Prostate gland (tissue), 2 donors: Measurements from ENCODE around the gene SMARCAD1. TPM values are rescaled to one million over a fixed set of nuclear protein-coding genes. Genes with fewer than 3 reads are reported as not detected.

Source experiments
- DNase-seq: peaks from one replicate; pipeline ENCODE4 v3.0.0-alpha.2; 2019; ENCODE audit warnings: low spot score
- H3K27ac ChIP-seq, 2 donors: fragments of 200-600 bp; sonication (generic); 2 replicates each; pipeline ENCODE4 v1.5.1; 2017 to 2019
- H3K27me3 ChIP-seq: fragments of 200-600 bp; sonication (generic); replicated peaks from 2 replicates; pipeline ENCODE4 v1.5.1; 2019; ENCODE audit not compliant: insufficient read depth
- H3K36me3 ChIP-seq, 2 donors: fragments of 200-600 bp; sonication (generic); 1 replicate in 1 of 2; 2 replicates in 1 of 2; pipeline versions ENCODE4 v1.5.1 to v1.8.1; 2017 to 2019
- H3K4me1 ChIP-seq: fragments of 200-600 bp; sonication (generic); replicated peaks from 2 replicates; pipeline ENCODE4 v1.5.1; 2019
- H3K4me3 ChIP-seq, 2 donors: fragments of 200-600 bp; sonication (generic); 2 replicates each; pipeline ENCODE4 v1.5.1; 2017 to 2019
- H3K9me3 ChIP-seq: fragments of 200-600 bp; sonication (generic); 2 replicates; pipeline ENCODE4 v1.5.1; 2017
- POLR2A ChIP-seq: fragments of 450-650 bp; IDR thresholded peaks from one replicate; pipeline ENCODE4 v1.6.1; 2016; ENCODE audit warnings: antibody characterized with exemption, mild to moderate bottlenecking
- POLR2AphosphoS5 ChIP-seq: sonication (generic); formaldehyde crosslinking; IDR thresholded peaks from one replicate; pipeline ENCODE4 v1.6.1; 2017; ENCODE audit warnings: antibody characterized with exemption
- WGBS: methylation state at CpG from one replicate; pipeline ENCODE4 v1.1.5; 2018; 5-methylcytosine and 5-hydroxymethylcytosine counted together
- intact Hi-C: fragments of 100-400 bp; cut with DNase I; formaldehyde crosslinking; loops from one replicate; pipeline ENCODE4 v1.14.2; 2022
- total RNA-seq, 2 donors: library from RNA; depleted of rRNA; stranded (reverse); fragments of >200 nt; gene quantifications; one replicate each; pipeline ENCODE4 v1.1.0, GENCODE V29; 2016
- TF ChIP-seq, protein P1 (sequence below), 4 experiments: fragments of 200-600 bp in 2 of 4; fragments of 450-650 bp in 2 of 4; sonication (generic) in 2 of 4; IDR thresholded peaks; 1 replicate in 3 of 4; 2 replicates in 1 of 4; pipeline ENCODE4 v1.5.1; 2016 to 2019; ENCODE audit warnings: antibody characterized with exemption in 4 of 4, mild to moderate bottlenecking in 2 of 4, moderate library complexity in 2 of 4

The SMARCAD1 gene
- total RNA-seq, result 10 to 100 TPM; 22.4 to 22.9 TPM

GRCh38 chr4:94207469-94208224 is at the start of gene SMARCAD1:
SMARCAD1 (plus strand) TSS chr4:94207865; CDS start chr4:94208395, 530 bp downstream.
- DNase-seq, result peak; percentile 82
- WGBS, result under 1% methylated on average over 57 of the region's 57 CpGs
- peak within 1 kb of the TSS; percentile 62 to 82 for H3K4me3 ChIP-seq
- no peaks in the 10 kb centered on the region for H3K36me3 ChIP-seq
- no peaks in the 10 kb centered on the region for H3K27me3 ChIP-seq
- intact Hi-C loops, result no loop called here
- peak within 1 kb of the TSS; percentile 85 to 88 for H3K27ac ChIP-seq
- no peaks in the 10 kb centered on the region for H3K9me3 ChIP-seq
- peaks cover 6% of the 10 kb centered on the region for H3K4me1 ChIP-seq
- TF ChIP-seq, protein P1, sequence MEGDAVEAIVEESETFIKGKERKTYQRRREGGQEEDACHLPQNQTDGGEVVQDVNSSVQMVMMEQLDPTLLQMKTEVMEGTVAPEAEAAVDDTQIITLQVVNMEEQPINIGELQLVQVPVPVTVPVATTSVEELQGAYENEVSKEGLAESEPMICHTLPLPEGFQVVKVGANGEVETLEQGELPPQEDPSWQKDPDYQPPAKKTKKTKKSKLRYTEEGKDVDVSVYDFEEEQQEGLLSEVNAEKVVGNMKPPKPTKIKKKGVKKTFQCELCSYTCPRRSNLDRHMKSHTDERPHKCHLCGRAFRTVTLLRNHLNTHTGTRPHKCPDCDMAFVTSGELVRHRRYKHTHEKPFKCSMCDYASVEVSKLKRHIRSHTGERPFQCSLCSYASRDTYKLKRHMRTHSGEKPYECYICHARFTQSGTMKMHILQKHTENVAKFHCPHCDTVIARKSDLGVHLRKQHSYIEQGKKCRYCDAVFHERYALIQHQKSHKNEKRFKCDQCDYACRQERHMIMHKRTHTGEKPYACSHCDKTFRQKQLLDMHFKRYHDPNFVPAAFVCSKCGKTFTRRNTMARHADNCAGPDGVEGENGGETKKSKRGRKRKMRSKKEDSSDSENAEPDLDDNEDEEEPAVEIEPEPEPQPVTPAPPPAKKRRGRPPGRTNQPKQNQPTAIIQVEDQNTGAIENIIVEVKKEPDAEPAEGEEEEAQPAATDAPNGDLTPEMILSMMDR (IDR thresholded peaks at IDR 0.05), result peak in 1 of 4 experiments; percentile 11
- TF ChIP-seq POLR2A, result no peak
- TF ChIP-seq POLR2AphosphoS5, result peak; percentile 75

DNA sequence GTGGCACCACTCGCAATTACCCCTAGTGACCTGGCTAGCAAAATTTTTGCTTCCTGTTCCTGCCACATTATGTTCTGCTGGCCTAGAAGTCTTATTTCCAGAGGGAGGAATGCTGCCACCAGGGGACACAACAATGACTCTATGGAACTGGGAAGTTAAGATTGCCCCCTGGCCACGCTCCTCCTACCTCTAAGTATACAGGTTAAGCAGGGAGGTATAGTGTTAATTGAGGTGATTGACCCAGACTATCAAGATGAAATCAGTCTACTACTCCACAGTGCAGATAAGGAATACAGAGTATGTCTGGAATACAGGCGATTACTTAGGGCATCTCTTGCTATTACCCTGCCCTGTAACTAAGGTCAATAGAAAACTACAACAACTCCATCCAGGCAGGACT is 48.8 kb upstream of the SMARCAD1 start:
- Histone ChIP-seq H3K36me3 (no peaks in the 10 kb centered on the region), H3K4me1 (no peaks in the 10 kb centered on the region), H3K27me3 (no peaks in the 10 kb centered on the region), H3K27ac (no peak overlapping the region), H3K9me3 (no peaks in the 10 kb centered on the region), H3K4me3 (no peak overlapping the region)
- no peak for DNase-seq
- WGBS, result 90% methylated on average over 3 of the region's 3 CpGs
- TF ChIP-seq, protein P1 (IDR thresholded peaks at IDR 0.05), result no peak
- TF ChIP-seq POLR2A, result no peak
- no peak for TF ChIP-seq POLR2AphosphoS5
- intact Hi-C loops, result no loop called here

DNA sequence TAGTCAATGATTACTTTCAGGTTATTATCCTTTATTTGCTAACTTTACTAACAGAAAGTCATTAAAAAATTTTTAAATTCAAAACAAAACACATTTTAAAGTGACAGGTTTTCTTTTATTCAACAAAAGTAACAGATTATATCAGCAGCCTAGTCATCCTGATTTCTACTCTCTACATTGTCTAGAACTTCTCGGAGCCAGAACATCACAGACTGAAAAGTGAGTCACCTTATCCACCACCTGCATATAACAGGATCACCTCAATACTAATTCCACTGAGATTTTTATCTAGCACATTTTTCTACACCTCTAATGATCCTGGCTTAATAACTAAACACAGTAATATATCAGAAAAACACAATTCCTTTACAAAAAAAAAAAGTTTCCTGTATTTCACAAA is 47.9 kb upstream of the SMARCAD1 start:
- Histone ChIP-seq H3K27me3 (no peaks in the 10 kb centered on the region), H3K4me1 (no peaks in the 10 kb centered on the region), H3K4me3 (no peak overlapping the region), H3K27ac (no peak overlapping the region), H3K36me3 (no peaks in the 10 kb centered on the region), H3K9me3 (no peaks in the 10 kb centered on the region)
- WGBS, result 62% methylated on average over 1 of the region's 1 CpG
- intact Hi-C loops, result no loop called here
- no peak for DNase-seq
- TF ChIP-seq, protein P1 (IDR thresholded peaks at IDR 0.05), result no peak
- no peak for TF ChIP-seq POLR2AphosphoS5
- TF ChIP-seq POLR2A, result no peak

- H3K36me3 ChIP-seq, result no peaks in the 10 kb centered on the region
- no peak for DNase-seq
- no peak overlapping the region for H3K27ac ChIP-seq
- TF ChIP-seq POLR2A, result no peak
- TF ChIP-seq, protein P1 (IDR thresholded peaks at IDR 0.05), result no peak
- TF ChIP-seq POLR2AphosphoS5, result no peak
- H3K4me1 ChIP-seq, result no peaks in the 10 kb centered on the region
- H3K4me3 ChIP-seq, result no peak overlapping the region
- 99% methylated on average over 4 of the region's 4 CpGs for WGBS
- no peaks in the 10 kb centered on the region for H3K27me3 ChIP-seq
- intact Hi-C loops, result no loop called here
- H3K9me3 ChIP-seq, result no peaks in the 10 kb centered on the region
Observed at GRCh38 chr4:94160774-94161173, 46.9 kb upstream of the SMARCAD1 start.

DNA sequence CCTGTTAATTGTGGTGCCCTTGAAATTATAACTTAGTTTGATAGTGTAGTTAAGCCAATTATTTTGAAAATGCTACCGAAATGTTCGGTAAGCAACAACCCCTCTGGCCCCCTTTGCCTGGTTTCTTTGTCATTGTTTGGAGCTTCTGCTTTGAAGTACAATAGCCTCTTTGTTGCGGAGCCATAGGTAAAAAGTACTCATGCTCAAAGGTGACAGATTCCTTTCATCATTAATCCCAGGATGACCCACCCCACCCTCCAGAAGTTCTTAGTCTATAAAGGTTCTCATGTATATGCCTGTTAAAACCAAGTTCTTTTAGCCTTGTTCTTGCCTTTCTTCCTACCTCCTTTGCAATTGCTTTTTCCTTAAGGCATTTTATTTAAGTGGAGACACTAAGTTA is 42.4 kb upstream of the SMARCAD1 start:
- H3K4me3 ChIP-seq, result no peak overlapping the region
- no peak for DNase-seq
- intact Hi-C loops, result no loop called here
- no peak overlapping the region for H3K27ac ChIP-seq
- H3K27me3 ChIP-seq, result no peaks in the 10 kb centered on the region
- H3K4me1 ChIP-seq, result no peaks in the 10 kb centered on the region
- WGBS, result 41% methylated on average over 3 of the region's 3 CpGs
- TF ChIP-seq POLR2AphosphoS5 (no peak), POLR2A (no peak)
- TF ChIP-seq, protein P1 (IDR thresholded peaks at IDR 0.05), result no peak
- no peaks in the 10 kb centered on the region for H3K36me3 ChIP-seq
- H3K9me3 ChIP-seq, result no peaks in the 10 kb centered on the region
